Bronchial epithelial cell (primary cell): Measurements from ENCODE around the gene ARFGAP3. TPM values are rescaled to one million over a fixed set of nuclear protein-coding genes. Genes with fewer than 3 reads are reported as not detected.

ENCODE experiments used
- DNase-seq: peaks from one replicate; pipeline ENCODE4 v3.0.0-alpha.2; 2010; ENCODE audit warnings: low read depth
- FAIRE-seq: peaks from 2 replicates; lab custom pipeline; 2011; peaks lifted over from hg19 to GRCh38; lab: Jason Lieb, UNC
- H3K27me3 ChIP-seq: 2 replicates; pipeline ENCODE4 v1.5.1; 2011; ENCODE audit warnings: low read length; ENCODE audit not compliant: control insufficient read depth, insufficient read depth
- H3K36me3 ChIP-seq: 2 replicates; pipeline ENCODE4 v1.5.1; 2011; ENCODE audit warnings: low read length; ENCODE audit not compliant: control insufficient read depth, insufficient read depth
- H3K4me3 ChIP-seq: 2 replicates; pipeline ENCODE4 v1.5.1; 2011; ENCODE audit warnings: mild to moderate bottlenecking, low read depth, low read length, control low read depth
- total RNA-seq: library from RNA; depleted of rRNA; stranded (reverse); fragments of >200 nt; gene quantifications from 2 replicates; pipeline ENCODE4 v1.2.1, GENCODE V29; 2014
- TF ChIP-seq, protein P1 (sequence below): IDR thresholded peaks from 2 replicates; pipeline ENCODE4 v1.5.1; 2011; ENCODE audit warnings: mild to moderate bottlenecking, moderate library complexity, low read length, control low read depth, inconsistent platforms; ENCODE audit not compliant: insufficient read depth, severe bottlenecking

ARFGAP3 gene
- total RNA-seq, 1 donor from 2014 or later: 87.7 TPM

DNA sequence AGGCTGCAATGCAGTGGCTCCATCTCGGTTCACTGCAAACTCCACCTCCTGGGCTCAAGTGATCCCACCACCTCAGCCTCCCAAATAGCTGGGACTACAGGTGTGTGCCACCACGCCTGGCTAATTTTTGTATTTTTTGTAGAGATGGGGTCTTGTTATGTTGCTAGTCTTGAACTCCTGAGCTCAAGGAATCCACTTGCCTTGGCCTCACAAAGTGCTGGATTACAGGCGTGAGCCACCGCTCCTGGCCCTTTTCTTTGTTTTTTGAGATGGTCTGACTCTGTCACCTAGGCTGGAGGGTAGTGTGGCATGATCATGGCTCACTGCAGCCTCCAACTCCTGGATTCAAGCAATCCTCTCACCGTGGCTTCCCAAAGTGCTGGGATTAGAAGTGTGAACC is 21.0 kb downstream of the ARFGAP3 start:
- no peak for FAIRE-seq
- peaks cover 10% of the 10 kb centered on the region for H3K36me3 ChIP-seq
- TF ChIP-seq, protein P1, sequence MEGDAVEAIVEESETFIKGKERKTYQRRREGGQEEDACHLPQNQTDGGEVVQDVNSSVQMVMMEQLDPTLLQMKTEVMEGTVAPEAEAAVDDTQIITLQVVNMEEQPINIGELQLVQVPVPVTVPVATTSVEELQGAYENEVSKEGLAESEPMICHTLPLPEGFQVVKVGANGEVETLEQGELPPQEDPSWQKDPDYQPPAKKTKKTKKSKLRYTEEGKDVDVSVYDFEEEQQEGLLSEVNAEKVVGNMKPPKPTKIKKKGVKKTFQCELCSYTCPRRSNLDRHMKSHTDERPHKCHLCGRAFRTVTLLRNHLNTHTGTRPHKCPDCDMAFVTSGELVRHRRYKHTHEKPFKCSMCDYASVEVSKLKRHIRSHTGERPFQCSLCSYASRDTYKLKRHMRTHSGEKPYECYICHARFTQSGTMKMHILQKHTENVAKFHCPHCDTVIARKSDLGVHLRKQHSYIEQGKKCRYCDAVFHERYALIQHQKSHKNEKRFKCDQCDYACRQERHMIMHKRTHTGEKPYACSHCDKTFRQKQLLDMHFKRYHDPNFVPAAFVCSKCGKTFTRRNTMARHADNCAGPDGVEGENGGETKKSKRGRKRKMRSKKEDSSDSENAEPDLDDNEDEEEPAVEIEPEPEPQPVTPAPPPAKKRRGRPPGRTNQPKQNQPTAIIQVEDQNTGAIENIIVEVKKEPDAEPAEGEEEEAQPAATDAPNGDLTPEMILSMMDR: no peak
- no peak overlapping the region for H3K4me3 ChIP-seq
- DNase-seq: no peak
- no peaks in the 10 kb centered on the region for H3K27me3 ChIP-seq

DNA sequence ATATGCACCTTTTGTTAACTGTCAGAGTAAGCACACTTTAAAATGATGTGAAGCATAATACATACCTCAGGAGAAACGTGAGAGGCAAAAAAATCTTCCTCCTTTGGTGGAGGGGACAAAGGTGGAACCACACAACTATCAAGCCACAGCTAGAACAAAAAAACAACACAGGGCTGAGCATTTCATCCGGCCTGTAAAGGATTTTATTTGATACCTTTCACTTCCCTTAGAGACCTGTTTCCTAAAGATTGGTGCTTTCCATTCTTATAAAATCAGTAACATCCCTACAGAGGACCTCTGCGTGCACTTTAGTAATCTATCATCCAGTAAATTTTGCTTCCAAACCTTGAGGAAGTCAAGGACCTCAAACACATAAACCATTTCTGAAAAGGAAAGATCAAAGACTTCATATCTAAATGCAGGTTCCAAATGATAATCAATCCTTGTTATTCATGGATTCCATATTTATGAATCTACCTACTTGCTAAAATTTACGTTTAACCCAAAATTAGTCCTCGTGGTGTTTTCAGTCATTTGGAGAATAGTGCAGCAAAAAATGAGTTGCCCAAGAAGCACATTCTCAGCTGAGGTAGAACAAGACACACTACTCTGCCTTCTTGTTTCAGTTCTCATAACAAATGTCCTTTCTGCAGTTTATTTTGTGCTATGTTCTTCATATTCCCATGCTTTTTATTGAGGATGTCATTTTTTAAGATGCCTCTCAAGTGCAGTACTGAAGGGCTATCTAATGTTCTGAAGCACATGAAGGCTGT is 22.7 kb downstream of the ARFGAP3 start:
- H3K36me3 ChIP-seq: peaks cover 8% of the 10 kb centered on the region
- no peak for FAIRE-seq
- H3K27me3 ChIP-seq: no peaks in the 10 kb centered on the region
- TF ChIP-seq, protein P1: no peak
- H3K4me3 ChIP-seq: no peak overlapping the region
- no peak for DNase-seq

DNA sequence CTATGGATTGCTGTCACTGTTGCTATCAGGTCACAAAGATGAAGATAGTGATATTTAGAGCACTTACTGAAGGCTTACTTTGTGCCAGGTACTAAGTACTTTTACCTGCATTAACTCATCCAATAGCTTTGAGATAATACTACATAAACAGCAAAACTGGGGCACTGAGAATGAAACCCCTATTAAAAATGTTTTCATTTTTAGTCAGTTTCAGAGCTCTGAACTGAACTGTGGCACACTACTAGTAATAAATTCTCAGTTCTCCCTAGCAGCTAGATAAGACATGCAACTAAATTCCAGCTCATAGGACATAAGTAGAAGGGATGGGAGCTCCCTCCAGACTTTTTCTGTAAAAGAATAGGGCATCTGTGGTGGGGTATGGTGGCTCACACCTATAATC is 24.0 kb downstream of the ARFGAP3 start:
- Histone ChIP-seq H3K36me3 (peaks cover 8% of the 10 kb centered on the region), H3K4me3 (no peak overlapping the region), H3K27me3 (no peaks in the 10 kb centered on the region)
- TF ChIP-seq, protein P1: no peak
- no peak for FAIRE-seq
- no peak for DNase-seq

DNA sequence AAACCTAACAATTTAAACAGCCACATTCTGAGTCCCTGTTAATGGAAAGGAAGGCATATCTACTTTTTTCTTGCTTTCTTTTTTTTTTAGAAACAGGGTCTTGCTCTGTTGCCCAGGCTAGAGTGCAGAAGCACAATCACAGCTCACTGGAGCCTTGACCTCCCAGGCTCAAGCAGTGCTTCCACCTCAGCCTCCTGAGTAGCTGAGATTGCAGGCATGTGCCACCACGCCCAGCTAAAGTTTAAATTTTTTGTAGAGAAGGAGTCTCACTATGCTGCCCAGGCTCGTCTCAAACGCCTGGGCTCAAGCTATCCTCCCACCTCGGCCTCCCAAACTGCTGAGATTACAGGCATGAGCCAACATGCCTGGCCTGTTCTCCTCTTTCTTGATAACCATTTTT is 25.4 kb downstream of the ARFGAP3 start:
- FAIRE-seq: no peak
- peaks cover 7% of the 10 kb centered on the region for H3K36me3 ChIP-seq
- TF ChIP-seq, protein P1: no peak
- H3K27me3 ChIP-seq: no peaks in the 10 kb centered on the region
- no peak overlapping the region for H3K4me3 ChIP-seq
- DNase-seq: no peak

DNA sequence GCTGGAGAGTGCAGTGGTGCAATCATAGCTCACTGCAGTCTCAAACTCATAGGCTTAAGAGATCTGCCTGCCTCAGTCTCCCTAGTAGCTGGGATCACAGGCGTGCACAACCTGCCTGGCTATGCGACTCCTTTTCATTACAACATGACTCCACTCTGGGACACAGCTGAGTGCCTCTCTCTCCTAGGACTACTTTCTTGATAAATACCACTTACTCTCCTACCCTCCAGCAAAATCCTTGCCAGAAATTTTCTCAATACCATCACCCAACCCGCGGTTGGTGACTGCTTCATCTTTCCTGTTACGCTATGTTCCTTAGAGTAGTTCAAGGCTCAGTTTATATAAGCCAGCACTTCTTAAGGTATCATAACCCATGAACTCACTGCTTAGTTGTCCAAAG is 26.9 kb downstream of the ARFGAP3 start:
- TF ChIP-seq, protein P1: no peak
- Histone ChIP-seq H3K36me3 (peaks cover 7% of the 10 kb centered on the region), H3K27me3 (no peaks in the 10 kb centered on the region), H3K4me3 (no peak overlapping the region)
- no peak for FAIRE-seq
- DNase-seq: no peak

DNA sequence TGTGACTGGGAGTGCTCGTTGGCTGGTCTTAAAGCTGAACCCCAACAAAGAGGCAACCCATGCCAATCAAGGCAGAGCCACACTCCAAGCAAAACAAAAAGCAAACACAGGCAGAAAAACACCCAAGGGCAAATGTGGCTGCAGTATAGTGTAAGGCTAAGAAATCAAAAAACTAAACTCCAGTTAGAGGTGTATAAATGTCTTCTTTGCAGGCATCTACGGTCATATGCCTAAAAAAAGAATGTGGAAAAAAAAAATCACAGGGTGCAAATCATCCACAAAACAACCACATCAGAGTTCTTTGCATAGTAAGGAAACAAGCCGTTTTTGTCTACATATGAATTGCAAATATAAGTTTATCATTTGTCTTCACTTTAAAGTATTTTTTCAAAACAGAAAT is 27.8 kb downstream of the ARFGAP3 start:
- DNase-seq (no peak), FAIRE-seq (no peak)
- TF ChIP-seq, protein P1: no peak
- Histone ChIP-seq H3K36me3 (peaks cover 7% of the 10 kb centered on the region), H3K4me3 (no peak overlapping the region), H3K27me3 (no peaks in the 10 kb centered on the region)
